Esophagus squamous epithelium (tissue), 5 donors: ENCODE measurements around the gene OR6P1. TPM values are rescaled to one million over a fixed set of nuclear protein-coding genes. Genes with fewer than 3 reads are reported as not detected.

Experiments
- DNase-seq: peaks from one replicate; lab custom pipeline; 2025; lab: John Stamatoyannopoulos, UW
- H3K27ac ChIP-seq, 4 donors: fragments of 200-600 bp; sonication (generic); one replicate each; pipeline ENCODE4 v1.5.1; 2016 to 2019; ENCODE audit warnings: mild to moderate bottlenecking in 1 of 4
- H3K27me3 ChIP-seq, 4 donors: fragments of 200-600 bp; sonication (generic); 1 replicate in 3 of 4; 2 replicates in 1 of 4; pipeline versions ENCODE4 v1.5.1 to v1.6.0; 2017 to 2021; ENCODE audit warnings: antibody characterized with exemption in 1 of 4
- H3K36me3 ChIP-seq, 3 donors: fragments of 200-600 bp; sonication (generic); one replicate each; pipeline ENCODE4 v1.5.1; 2016 to 2019
- H3K4me1 ChIP-seq, 3 donors: fragments of 200-600 bp; sonication (generic); one replicate each; pipeline ENCODE4 v1.5.1; 2017 to 2019
- H3K4me3 ChIP-seq, 4 donors: fragments of 200-600 bp; sonication (generic); 1 replicate in 3 of 4; 2 replicates in 1 of 4; pipeline ENCODE4 v1.5.1; 2016 to 2019; ENCODE audit warnings: mild to moderate bottlenecking in 2 of 4, moderate library complexity in 1 of 4
- H3K9me3 ChIP-seq, 3 donors: fragments of 200-600 bp; sonication (generic); one replicate each; pipeline ENCODE4 v1.5.1; 2016 to 2019
- CTCF ChIP-seq, 6 experiments: fragments of 450-650 bp in 4 of 6; fragments of 200-600 bp in 2 of 6; sonication (generic) in 2 of 6; IDR thresholded peaks; one replicate each; pipeline ENCODE4 v1.5.1; 2016 to 2019; ENCODE audit warnings: antibody characterized with exemption in 6 of 6, mild to moderate bottlenecking in 4 of 6, moderate library complexity in 4 of 6
- POLR2A ChIP-seq, 4 donors: fragments of 450-650 bp; IDR thresholded peaks; one replicate each; pipeline ENCODE4 v1.6.1; 2017; ENCODE audit warnings: antibody characterized with exemption in 4 of 4, mild to moderate bottlenecking in 4 of 4, moderate library complexity in 3 of 4
- WGBS, 2 donors: methylation state at CpG; one replicate each; pipeline ENCODE4 v1.1.5; 2018; 5-methylcytosine and 5-hydroxymethylcytosine counted together
- intact Hi-C: fragments of 100-400 bp; cut with DNase I; formaldehyde crosslinking; loops from one replicate; pipeline ENCODE4 v1.15.0; 2022
- total RNA-seq, 4 donors: library from RNA; depleted of rRNA; stranded (reverse); fragments of >200 nt; gene quantifications; one replicate each; pipeline ENCODE4 v1.1.0, GENCODE V29; 2016
- donor health status: DM: yes; HTN: yes; CAD: no.

OR6P1 gene
- total RNA-seq, 4 donors from 2014 or later = not detected

GRCh38 chr1:158520955-158521665 lies 49.3 kb downstream of the OR6P1 start:
- H3K4me3 ChIP-seq = no peak overlapping the region
- DNase-seq = no peak
- TF ChIP-seq CTCF (IDR thresholded peaks at IDR 0.05) = no peak
- TF ChIP-seq POLR2A (IDR thresholded peaks at IDR 0.05) = no peak
- no peaks in the 10 kb centered on the region for H3K4me1 ChIP-seq
- intact Hi-C loops = no loop called here
- no peak overlapping the region for H3K27ac ChIP-seq
- H3K9me3 ChIP-seq = no peaks in the 10 kb centered on the region
- 63% methylated on average over 2 of the region's 3 CpGs for WGBS, 2 donors
- no peaks in the 10 kb centered on the region for H3K27me3 ChIP-seq
- no peaks in the 10 kb centered on the region for H3K36me3 ChIP-seq

- Histone ChIP-seq H3K27me3 (no peaks in the 10 kb centered on the region), H3K4me3 (no peak overlapping the region), H3K4me1 (no peaks in the 10 kb centered on the region), H3K27ac (no peak overlapping the region), H3K36me3 (no peaks in the 10 kb centered on the region), H3K9me3 (no peaks in the 10 kb centered on the region)
- intact Hi-C loops = no loop called here
- no peak for DNase-seq
- 26 to 34% methylated on average over 1 of the region's 1 CpG for WGBS, 2 donors
- TF ChIP-seq POLR2A (IDR thresholded peaks at IDR 0.05) = no peak
These were observed 50.4 kb downstream of the OR6P1 start for GRCh38 chr1:158520021-158520420.

- DNase-seq = no peak
- TF ChIP-seq CTCF (IDR thresholded peaks at IDR 0.05) = no peak
- H3K27ac ChIP-seq = no peak overlapping the region
These were observed 53.4 kb downstream of the OR6P1 start for GRCh38 chr1:158516966-158517365.

More at GRCh38 chr1:158516966-158517365, 53.4 kb downstream of the OR6P1 start:
- H3K4me3 ChIP-seq = no peak overlapping the region
- H3K27me3 ChIP-seq = no peaks in the 10 kb centered on the region
- no peaks in the 10 kb centered on the region for H3K36me3 ChIP-seq
- intact Hi-C loops = no loop called here
- H3K4me1 ChIP-seq = no peaks in the 10 kb centered on the region
- H3K9me3 ChIP-seq = no peaks in the 10 kb centered on the region

Other genes starting within 250 kb of the OR6P1 start
- gene CD1B, start 239.0 kb downstream of the OR6P1 start, total RNA-seq = not detected
- gene CD1E, start 216.7 kb downstream of the OR6P1 start, total RNA-seq = 1 to 10 TPM in 2 of 4 donors, under 1 TPM in 1, not detected in 1; 0.99 to 5.7 (median 3.8) TPM
- gene OR10T2, start 171.1 kb downstream of the OR6P1 start, total RNA-seq = not detected
- gene OR10K2, start 144.3 kb downstream of the OR6P1 start, total RNA-seq = not detected
- gene OR10K1, start 108.7 kb downstream of the OR6P1 start, total RNA-seq = not detected
- gene OR10R2, start 98.4 kb downstream of the OR6P1 start, total RNA-seq = not detected
- gene OR6Y1, start 16.2 kb downstream of the OR6P1 start, total RNA-seq = not detected
- not detected for gene OR10X1, start 9.3 kb upstream of the OR6P1 start, total RNA-seq
- not detected for gene OR10Z1, start 34.7 kb upstream of the OR6P1 start, total RNA-seq
- under 1 TPM in 1 of 4 donors, not detected in 3; 0.32 TPM for gene SPTA1, start 116.1 kb upstream of the OR6P1 start, total RNA-seq
- not detected for gene OR6K2, start 130.1 kb upstream of the OR6P1 start, total RNA-seq
- gene OR6K3, start 150.1 kb upstream of the OR6P1 start, total RNA-seq = not detected
- gene OR6K6, start 184.1 kb upstream of the OR6P1 start, total RNA-seq = not detected
- not detected for gene OR6N1, start 201.6 kb upstream of the OR6P1 start, total RNA-seq
- gene OR6N2, start 210.6 kb upstream of the OR6P1 start, total RNA-seq = not detected